HEK293 (cell line): Measurements from ENCODE around the gene UROC1.

Experiments used
- CTCF ChIA-PET: fragments of 350-600 bp; formaldehyde crosslinking; extraction: SDS; loops from one replicate; lab custom pipeline; 2021; ENCODE audit warnings: antibody characterized with exemption; lab: Yijun Ruan, JAX
- POLR2A ChIA-PET: fragments of 300-600 bp; formaldehyde crosslinking; extraction: SDS; loops from one replicate; lab custom pipeline; 2020; ENCODE audit warnings: antibody characterized with exemption, inconsistent platforms; lab: Yijun Ruan, JAX
- H3K27ac ChIP-seq: fragments of 200-500 bp; sonication (Bioruptor generic); 2 replicates; pipeline ENCODE4 v1.5.1; 2014; ENCODE audit warnings: low read depth, low read length, control low read depth, inconsistent platforms; ENCODE audit errors: extremely low read depth
- H3K36me3 ChIP-seq, 2 experiments: fragments of 200-500 bp in 1 of 2; sonication (Bioruptor generic) in 1 of 2; 1 replicate in 1 of 2; 2 replicates in 1 of 2; pipeline ENCODE4 v1.5.1; 2014 to 2017; ENCODE audit warnings: inconsistent platforms in 2 of 2, low read length in 2 of 2; ENCODE audit not compliant: control insufficient read depth in 2 of 2, insufficient read depth in 1 of 2
- H3K4me1 ChIP-seq: fragments of 200-500 bp; sonication (Bioruptor generic); 2 replicates; pipeline ENCODE4 v1.5.1; 2014; ENCODE audit warnings: mild to moderate bottlenecking, low read length, inconsistent platforms; ENCODE audit not compliant: control insufficient read depth, insufficient read depth
- H3K4me3 ChIP-seq: 2 replicates; pipeline ENCODE4 v1.5.1; 2011; ENCODE audit warnings: low read depth, mild to moderate bottlenecking, control low read depth, low read length, moderate library complexity
- H3K9me3 ChIP-seq: fragments of 200-500 bp; sonication (Bioruptor generic); 2 replicates; pipeline ENCODE4 v1.5.1; 2014; ENCODE audit warnings: low read depth, low read length, inconsistent platforms; ENCODE audit not compliant: control insufficient read depth, insufficient read depth
- FEZF1 ChIP-seq: fragments of 450-650 bp; formaldehyde crosslinking; IDR thresholded peaks from 2 replicates; pipeline ENCODE4 v1.5.1; 2016; ENCODE audit warnings: missing biosample characterization, missing genetic modification characterization
- GLIS1 ChIP-seq: fragments of 450-650 bp; formaldehyde crosslinking; IDR thresholded peaks from 2 replicates; pipeline ENCODE4 v1.5.1; 2016; ENCODE audit warnings: missing biosample characterization, missing genetic modification characterization
- KLF10 ChIP-seq: fragments of 450-650 bp; IDR thresholded peaks from 2 replicates; pipeline ENCODE4 v1.5.1; 2018; ENCODE audit warnings: missing biosample characterization, mild to moderate bottlenecking, missing genetic modification characterization
- KLF7 ChIP-seq: fragments of 450-650 bp; formaldehyde crosslinking; IDR thresholded peaks from 2 replicates; pipeline ENCODE4 v1.5.1; 2016; ENCODE audit warnings: missing biosample characterization, missing genetic modification characterization, borderline replicate concordance
- PRDM1 ChIP-seq: fragments of 450-650 bp; formaldehyde crosslinking; IDR thresholded peaks from 2 replicates; pipeline ENCODE4; 2016; ENCODE audit warnings: missing biosample characterization, missing genetic modification characterization
- SP7 ChIP-seq: fragments of 450-650 bp; formaldehyde crosslinking; IDR thresholded peaks from 2 replicates; pipeline ENCODE4 v1.5.1; 2016; ENCODE audit warnings: missing biosample characterization, missing genetic modification characterization
- ZBTB10 ChIP-seq: fragments of 450-650 bp; formaldehyde crosslinking; IDR thresholded peaks from 2 replicates; pipeline ENCODE4 v1.5.1; 2016; ENCODE audit warnings: missing biosample characterization, missing genetic modification characterization
- ZNF510 ChIP-seq: fragments of 450-650 bp; formaldehyde crosslinking; IDR thresholded peaks from 2 replicates; pipeline ENCODE4 v1.5.1; 2018; ENCODE audit warnings: mild to moderate bottlenecking, missing genetic modification characterization, missing biosample characterization; ENCODE audit not compliant: insufficient replicate concordance
- ZNF514 ChIP-seq: fragments of 450-650 bp; formaldehyde crosslinking; IDR thresholded peaks from 2 replicates; pipeline ENCODE4 v1.5.1; 2016; ENCODE audit warnings: missing biosample characterization, missing genetic modification characterization
- ZNF561 ChIP-seq: fragments of 450-650 bp; IDR thresholded peaks from 2 replicates; pipeline ENCODE4 v1.5.1; 2018; ENCODE audit warnings: missing biosample characterization, missing genetic modification characterization, borderline replicate concordance
- ZNF626 ChIP-seq: fragments of 450-650 bp; sonication (Bioruptor Pico); formaldehyde crosslinking; IDR thresholded peaks from 2 replicates; pipeline ENCODE4 v1.5.1; 2018; ENCODE audit warnings: missing biosample characterization, missing genetic modification characterization, inconsistent platforms
- ZNF701 ChIP-seq: fragments of 450-650 bp; formaldehyde crosslinking; IDR thresholded peaks from 2 replicates; pipeline ENCODE4 v1.5.1; 2016; ENCODE audit warnings: missing biosample characterization, missing genetic modification characterization
- ZNF791 ChIP-seq: fragments of 450-650 bp; formaldehyde crosslinking; IDR thresholded peaks from 2 replicates; pipeline ENCODE4 v1.5.1; 2016; ENCODE audit warnings: missing biosample characterization, missing genetic modification characterization
- ZSCAN4 ChIP-seq: fragments of 450-650 bp; formaldehyde crosslinking; IDR thresholded peaks from 2 replicates; pipeline ENCODE4 v1.5.1; 2017; ENCODE audit warnings: missing biosample characterization, missing genetic modification characterization
- TF ChIP-seq, protein P1 (sequence below): fragments of 450-650 bp; formaldehyde crosslinking; IDR thresholded peaks from 2 replicates; pipeline ENCODE4 v1.5.1; 2016; ENCODE audit warnings: missing biosample characterization, missing genetic modification characterization
- TF ChIP-seq, protein P2 (sequence below): fragments of 450-650 bp; formaldehyde crosslinking; IDR thresholded peaks from 2 replicates; pipeline ENCODE4 v1.5.0; 2017; ENCODE audit warnings: missing biosample characterization, missing genetic modification characterization, borderline replicate concordance
- TF ChIP-seq, protein P3 (sequence below): fragments of 450-650 bp; formaldehyde crosslinking; IDR thresholded peaks from 2 replicates; pipeline ENCODE4 v1.5.1; 2016; ENCODE audit warnings: missing biosample characterization, missing genetic modification characterization
- TF ChIP-seq, protein P4 (sequence below): fragments of 450-650 bp; formaldehyde crosslinking; IDR thresholded peaks from 2 replicates; pipeline ENCODE4; 2016; ENCODE audit warnings: missing biosample characterization, missing genetic modification characterization
- TF ChIP-seq, protein P5 (sequence below): fragments of 450-650 bp; formaldehyde crosslinking; IDR thresholded peaks from 2 replicates; pipeline ENCODE4 v1.5.1; 2016; ENCODE audit warnings: missing biosample characterization, missing genetic modification characterization

The UROC1 gene

DNA sequence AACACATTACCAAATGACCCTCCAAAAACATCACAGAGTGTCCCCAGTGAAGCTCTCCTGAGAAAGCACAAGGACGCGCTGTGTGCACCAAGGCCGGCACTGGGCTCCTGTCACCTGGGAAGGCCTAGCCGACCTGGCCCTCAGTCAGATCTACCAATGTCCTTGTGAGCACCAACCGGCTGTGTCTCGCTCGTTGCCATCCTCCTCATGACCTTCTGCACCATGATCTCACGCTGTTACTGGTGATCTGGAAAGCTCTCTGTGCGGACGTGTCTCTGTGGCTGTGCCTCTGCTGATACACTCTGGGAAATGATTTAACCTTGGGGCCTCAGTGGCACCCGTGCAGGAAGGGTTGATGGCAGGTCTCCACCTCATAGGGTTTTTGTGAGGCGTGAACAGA, 66.1 kb downstream of the UROC1 start (continued):
- TF ChIP-seq ZNF561 (no peak), ZNF626 (tag by site-specific recombination) (no peak), KLF10 (no peak), ZNF514 (tag by site-specific recombination) (no peak), ZNF791 (no peak), ZNF510 (tag by site-specific recombination) (no peak), ZBTB10 (no peak), ZSCAN4 (tag by site-specific recombination) (no peak), ZNF701 (tag by site-specific recombination) (no peak)
- TF ChIP-seq, protein P1, sequence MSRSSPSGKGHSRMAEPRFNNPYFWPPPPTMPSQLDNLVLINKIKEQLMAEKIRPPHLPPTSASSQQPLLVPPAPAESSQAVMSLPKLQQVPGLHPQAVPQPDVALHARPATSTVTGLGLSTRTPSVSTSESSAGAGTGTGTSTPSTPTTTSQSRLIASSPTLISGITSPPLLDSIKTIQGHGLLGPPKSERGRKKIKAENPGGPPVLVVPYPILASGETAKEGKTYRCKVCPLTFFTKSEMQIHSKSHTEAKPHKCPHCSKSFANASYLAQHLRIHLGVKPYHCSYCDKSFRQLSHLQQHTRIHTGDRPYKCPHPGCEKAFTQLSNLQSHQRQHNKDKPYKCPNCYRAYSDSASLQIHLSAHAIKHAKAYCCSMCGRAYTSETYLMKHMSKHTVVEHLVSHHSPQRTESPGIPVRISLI (tag by site-specific recombination) = no peak

GRCh38 chr3:126450744-126451143, 66.8 kb downstream of the UROC1 start:
- no peak for TF ChIP-seq FEZF1 (tag by site-specific recombination)
- ChIA-PET CTCF (no interaction called here), POLR2A (no interaction called here)
- H3K9me3 ChIP-seq = no peaks in the 10 kb centered on the region
- no peak overlapping the region for H3K27ac ChIP-seq
- no peak overlapping the region for H3K4me3 ChIP-seq
- peaks cover 5 to 83% of the 10 kb centered on the region in 2 experiments; a peak in 2 of 3 replicates for H3K36me3 ChIP-seq
- H3K4me1 ChIP-seq = no peaks in the 10 kb centered on the region

GRCh38 chr3:126450219-126450618, 67.4 kb downstream of the UROC1 start:
- H3K4me3 ChIP-seq = no peak overlapping the region
- no peaks in the 10 kb centered on the region for H3K4me1 ChIP-seq
- H3K27ac ChIP-seq = no peak overlapping the region
- POLR2A ChIA-PET = no interaction called here
- no peaks in the 10 kb centered on the region for H3K9me3 ChIP-seq
- H3K36me3 ChIP-seq = peaks cover 5 to 84% of the 10 kb centered on the region in 2 experiments; a peak in 2 of 3 replicates
- CTCF ChIA-PET = no interaction called here
- TF ChIP-seq, protein P2, sequence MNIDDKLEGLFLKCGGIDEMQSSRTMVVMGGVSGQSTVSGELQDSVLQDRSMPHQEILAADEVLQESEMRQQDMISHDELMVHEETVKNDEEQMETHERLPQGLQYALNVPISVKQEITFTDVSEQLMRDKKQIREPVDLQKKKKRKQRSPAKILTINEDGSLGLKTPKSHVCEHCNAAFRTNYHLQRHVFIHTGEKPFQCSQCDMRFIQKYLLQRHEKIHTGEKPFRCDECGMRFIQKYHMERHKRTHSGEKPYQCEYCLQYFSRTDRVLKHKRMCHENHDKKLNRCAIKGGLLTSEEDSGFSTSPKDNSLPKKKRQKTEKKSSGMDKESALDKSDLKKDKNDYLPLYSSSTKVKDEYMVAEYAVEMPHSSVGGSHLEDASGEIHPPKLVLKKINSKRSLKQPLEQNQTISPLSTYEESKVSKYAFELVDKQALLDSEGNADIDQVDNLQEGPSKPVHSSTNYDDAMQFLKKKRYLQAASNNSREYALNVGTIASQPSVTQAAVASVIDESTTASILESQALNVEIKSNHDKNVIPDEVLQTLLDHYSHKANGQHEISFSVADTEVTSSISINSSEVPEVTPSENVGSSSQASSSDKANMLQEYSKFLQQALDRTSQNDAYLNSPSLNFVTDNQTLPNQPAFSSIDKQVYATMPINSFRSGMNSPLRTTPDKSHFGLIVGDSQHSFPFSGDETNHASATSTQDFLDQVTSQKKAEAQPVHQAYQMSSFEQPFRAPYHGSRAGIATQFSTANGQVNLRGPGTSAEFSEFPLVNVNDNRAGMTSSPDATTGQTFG (tag by site-specific recombination) = no peak
- TF ChIP-seq, protein P3, sequence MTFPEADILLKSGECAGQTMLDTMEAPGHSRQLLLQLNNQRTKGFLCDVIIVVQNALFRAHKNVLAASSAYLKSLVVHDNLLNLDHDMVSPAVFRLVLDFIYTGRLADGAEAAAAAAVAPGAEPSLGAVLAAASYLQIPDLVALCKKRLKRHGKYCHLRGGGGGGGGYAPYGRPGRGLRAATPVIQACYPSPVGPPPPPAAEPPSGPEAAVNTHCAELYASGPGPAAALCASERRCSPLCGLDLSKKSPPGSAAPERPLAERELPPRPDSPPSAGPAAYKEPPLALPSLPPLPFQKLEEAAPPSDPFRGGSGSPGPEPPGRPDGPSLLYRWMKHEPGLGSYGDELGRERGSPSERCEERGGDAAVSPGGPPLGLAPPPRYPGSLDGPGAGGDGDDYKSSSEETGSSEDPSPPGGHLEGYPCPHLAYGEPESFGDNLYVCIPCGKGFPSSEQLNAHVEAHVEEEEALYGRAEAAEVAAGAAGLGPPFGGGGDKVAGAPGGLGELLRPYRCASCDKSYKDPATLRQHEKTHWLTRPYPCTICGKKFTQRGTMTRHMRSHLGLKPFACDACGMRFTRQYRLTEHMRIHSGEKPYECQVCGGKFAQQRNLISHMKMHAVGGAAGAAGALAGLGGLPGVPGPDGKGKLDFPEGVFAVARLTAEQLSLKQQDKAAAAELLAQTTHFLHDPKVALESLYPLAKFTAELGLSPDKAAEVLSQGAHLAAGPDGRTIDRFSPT (tag by site-specific recombination) = no peak
- TF ChIP-seq KLF7 = no peak
- TF ChIP-seq, protein P4, sequence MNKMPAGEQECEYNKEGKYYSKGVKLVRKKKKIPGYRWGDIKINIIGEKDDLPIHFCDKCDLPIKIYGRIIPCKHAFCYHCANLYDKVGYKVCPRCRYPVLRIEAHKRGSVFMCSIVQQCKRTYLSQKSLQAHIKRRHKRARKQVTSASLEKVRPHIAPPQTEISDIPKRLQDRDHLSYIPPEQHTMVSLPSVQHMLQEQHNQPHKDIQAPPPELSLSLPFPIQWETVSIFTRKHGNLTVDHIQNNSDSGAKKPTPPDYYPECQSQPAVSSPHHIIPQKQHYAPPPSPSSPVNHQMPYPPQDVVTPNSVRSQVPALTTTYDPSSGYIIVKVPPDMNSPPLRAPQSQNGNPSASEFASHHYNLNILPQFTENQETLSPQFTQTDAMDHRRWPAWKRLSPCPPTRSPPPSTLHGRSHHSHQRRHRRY (tag by site-specific recombination) = no peak
- TF ChIP-seq PRDM1 (tag by site-specific recombination) = no peak
- TF ChIP-seq GLIS1 (tag by site-specific recombination) = no peak
- no peak for TF ChIP-seq SP7 (tag by site-specific recombination)
- TF ChIP-seq, protein P5, sequence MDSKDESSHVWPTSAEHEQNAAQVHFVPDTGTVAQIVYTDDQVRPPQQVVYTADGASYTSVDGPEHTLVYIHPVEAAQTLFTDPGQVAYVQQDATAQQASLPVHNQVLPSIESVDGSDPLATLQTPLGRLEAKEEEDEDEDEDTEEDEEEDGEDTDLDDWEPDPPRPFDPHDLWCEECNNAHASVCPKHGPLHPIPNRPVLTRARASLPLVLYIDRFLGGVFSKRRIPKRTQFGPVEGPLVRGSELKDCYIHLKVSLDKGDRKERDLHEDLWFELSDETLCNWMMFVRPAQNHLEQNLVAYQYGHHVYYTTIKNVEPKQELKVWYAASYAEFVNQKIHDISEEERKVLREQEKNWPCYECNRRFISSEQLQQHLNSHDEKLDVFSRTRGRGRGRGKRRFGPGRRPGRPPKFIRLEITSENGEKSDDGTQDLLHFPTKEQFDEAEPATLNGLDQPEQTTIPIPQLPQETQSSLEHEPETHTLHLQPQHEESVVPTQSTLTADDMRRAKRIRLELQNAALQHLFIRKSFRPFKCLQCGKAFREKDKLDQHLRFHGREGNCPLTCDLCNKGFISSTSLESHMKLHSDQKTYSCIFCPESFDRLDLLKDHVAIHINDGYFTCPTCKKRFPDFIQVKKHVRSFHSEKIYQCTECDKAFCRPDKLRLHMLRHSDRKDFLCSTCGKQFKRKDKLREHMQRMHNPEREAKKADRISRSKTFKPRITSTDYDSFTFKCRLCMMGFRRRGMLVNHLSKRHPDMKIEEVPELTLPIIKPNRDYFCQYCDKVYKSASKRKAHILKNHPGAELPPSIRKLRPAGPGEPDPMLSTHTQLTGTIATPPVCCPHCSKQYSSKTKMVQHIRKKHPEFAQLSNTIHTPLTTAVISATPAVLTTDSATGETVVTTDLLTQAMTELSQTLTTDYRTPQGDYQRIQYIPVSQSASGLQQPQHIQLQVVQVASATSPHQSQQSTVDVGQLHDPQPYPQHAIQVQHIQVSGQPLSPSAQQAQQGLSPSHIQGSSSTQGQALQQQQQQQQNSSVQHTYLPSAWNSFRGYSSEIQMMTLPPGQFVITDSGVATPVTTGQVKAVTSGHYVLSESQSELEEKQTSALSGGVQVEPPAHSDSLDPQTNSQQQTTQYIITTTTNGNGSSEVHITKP (tag by site-specific recombination) = no peak
